IPS DF 19.7 (cell line): Measurements from ENCODE around the gene TMEM190.
"Not testable (repeated sequence)": the region's sequence is repeated elsewhere in the genome, so short reads cannot be mapped to it uniquely, and the experiment has no call there.

Experiments used
- DNase-seq: peaks from one replicate; pipeline ENCODE4 v3.0.0-alpha.2; 2013; ENCODE audit warnings: low read depth, low spot score

The TMEM190 gene

GRCh38 chr19:55390461-55390880, 13.8 kb downstream of the TMEM190 start:
- no peak for DNase-seq

- no peak for DNase-seq
Observed at GRCh38 chr19:55391191-55391670, 14.6 kb downstream of the TMEM190 start.

GRCh38 chr19:55391702-55392615, 15.3 kb downstream of the TMEM190 start:
- DNase-seq: no peak

- no peak for DNase-seq
Observed at GRCh38 chr19:55392820-55393761, 16.5 kb downstream of the TMEM190 start.

- no peak for DNase-seq
Observed at GRCh38 chr19:55398200-55398925, 21.7 kb downstream of the TMEM190 start.

- no peak for DNase-seq
Observed at GRCh38 chr19:55400281-55401087, 23.9 kb downstream of the TMEM190 start.

- not testable (repeated sequence) for DNase-seq
Observed at GRCh38 chr19:55401390-55401789, 24.8 kb downstream of the TMEM190 start.

GRCh38 chr19:55402509-55402908, 25.9 kb downstream of the TMEM190 start:
- no peak for DNase-seq

- DNase-seq: no peak
Observed at GRCh38 chr19:55405638-55406037, 29.0 kb downstream of the TMEM190 start.

- no peak for DNase-seq
Observed at GRCh38 chr19:55406091-55406825, 29.6 kb downstream of the TMEM190 start.

- no peak for DNase-seq
Observed at GRCh38 chr19:55406826-55407549, 30.4 kb downstream of the TMEM190 start.

- not testable (repeated sequence) for DNase-seq
Observed at GRCh38 chr19:55407550-55407799, 30.8 kb downstream of the TMEM190 start, which contains the start of gene UBE2S. Gene UBE2S, minus strand, starts transcription at chr19:55407788. Its CDS starts 199 bp downstream, at chr19:55407589.

- DNase-seq: peak; percentile 99
Observed at GRCh38 chr19:55407800-55408532, 31.3 kb downstream of the TMEM190 start.

GRCh38 chr19:55408533-55408872, 31.9 kb downstream of the TMEM190 start:
- no peak for DNase-seq

- DNase-seq: not testable (repeated sequence)
Observed at GRCh38 chr19:55409179-55409578, 32.6 kb downstream of the TMEM190 start.

GRCh38 chr19:55410168-55410567, 33.5 kb downstream of the TMEM190 start:
- no peak for DNase-seq

- DNase-seq: no peak
Observed at GRCh38 chr19:55418185-55418584, 41.6 kb downstream of the TMEM190 start.

GRCh38 chr19:55419103-55419502, 42.5 kb downstream of the TMEM190 start:
- no peak for DNase-seq
